GM19467 (cell line): ENCODE results near the gene RWDD4.
A peak's percentile ranks its signal among the peaks of the same experiment; 100 is the strongest.

Experiments used
- ATAC-seq: cut with Tn5 transposase; IDR thresholded peaks from one replicate; pipeline ENCODE4 v1.9.1; 2021; ENCODE audit warnings: mild to moderate bottlenecking, moderate library complexity; ENCODE audit not compliant: unreplicated experiment

Gene RWDD4

DNA sequence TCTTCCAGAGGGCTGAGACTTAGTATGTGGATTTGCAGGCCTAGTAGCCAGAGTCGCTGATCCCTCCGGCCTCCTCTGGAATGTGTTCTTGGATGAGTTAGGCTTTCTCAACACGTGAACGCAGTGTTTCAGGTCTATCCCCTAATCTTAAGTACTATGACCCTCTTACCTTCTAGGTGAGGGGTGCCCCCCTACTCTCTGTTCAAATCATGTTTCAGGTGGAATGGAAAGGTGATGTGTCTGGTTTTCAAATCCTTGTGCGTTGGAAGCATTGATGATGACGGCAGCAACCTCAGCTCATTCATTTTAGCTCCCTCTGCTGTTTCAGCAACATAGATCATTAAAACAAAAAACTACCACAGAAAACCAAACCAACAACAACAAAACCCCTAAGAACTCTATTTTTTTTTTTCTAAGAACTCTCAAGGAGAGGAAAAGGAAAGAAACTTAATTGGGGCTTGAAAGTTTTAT lies 56.4 kb downstream of the RWDD4 start:
- no peak for ATAC-seq

DNA sequence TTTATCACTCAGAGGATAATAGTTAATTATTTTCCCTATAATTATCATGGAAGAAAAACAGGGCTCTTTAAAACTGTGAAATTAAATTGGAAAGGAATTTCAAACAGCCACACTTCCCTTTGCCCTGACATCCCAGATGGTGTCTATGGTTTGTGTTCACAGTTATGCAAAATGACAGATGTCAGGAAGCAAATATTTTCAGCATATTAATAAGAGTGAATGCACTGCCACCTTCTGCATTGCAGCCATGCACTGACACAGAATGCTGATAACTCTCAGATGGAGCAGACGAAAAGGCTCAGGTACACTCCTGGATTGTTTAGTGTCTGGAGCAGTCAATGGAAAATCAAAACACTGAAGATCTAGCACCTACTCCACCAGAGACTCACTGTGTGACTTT lies 57.6 kb downstream of the RWDD4 start:
- ATAC-seq: no peak

DNA sequence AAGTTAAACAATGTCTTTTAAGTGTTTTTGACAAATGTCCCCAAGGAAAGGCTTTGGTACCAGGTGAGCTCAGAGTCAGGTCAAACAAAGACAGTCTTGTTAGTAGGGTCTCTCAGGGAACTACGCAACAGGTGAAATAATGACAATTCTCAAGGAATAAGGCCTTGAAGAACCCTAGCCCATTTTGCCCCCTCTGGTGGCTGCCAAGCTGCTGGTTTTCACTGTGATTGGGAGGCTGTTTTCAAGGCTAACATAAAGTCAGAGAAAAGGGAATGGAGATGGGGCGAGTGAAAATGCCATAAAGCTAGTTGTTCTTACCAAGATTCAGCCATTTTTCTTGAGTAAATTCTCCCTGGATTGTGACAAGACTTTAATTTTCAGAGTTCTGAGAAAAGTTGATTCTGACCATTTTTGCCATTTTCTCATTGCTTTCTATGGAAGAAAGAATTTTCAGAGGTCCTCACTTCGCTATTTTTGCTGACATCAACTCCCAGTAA lies 58.7 kb downstream of the RWDD4 start:
- no peak for ATAC-seq

DNA sequence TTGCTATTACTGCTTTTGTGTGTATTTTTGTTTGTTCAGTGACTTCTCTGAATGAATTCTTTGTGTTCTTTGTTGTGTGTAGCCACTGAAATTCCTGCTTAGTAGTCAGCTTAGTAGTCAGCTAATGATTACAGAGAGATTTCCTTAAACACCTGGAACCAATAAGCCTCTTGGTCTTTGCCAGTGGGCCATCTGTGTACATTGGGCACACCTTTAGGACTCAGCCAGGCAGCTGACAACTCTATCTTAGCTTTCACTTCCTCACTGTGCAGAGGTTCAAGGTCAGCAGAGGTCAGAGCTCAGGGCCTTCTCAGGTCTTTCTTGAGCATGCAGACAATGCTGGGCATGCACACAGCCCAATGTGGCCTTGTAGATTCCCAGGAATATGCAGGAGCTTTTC lies 59.3 kb downstream of the RWDD4 start:
- ATAC-seq: peak; percentile 85

DNA sequence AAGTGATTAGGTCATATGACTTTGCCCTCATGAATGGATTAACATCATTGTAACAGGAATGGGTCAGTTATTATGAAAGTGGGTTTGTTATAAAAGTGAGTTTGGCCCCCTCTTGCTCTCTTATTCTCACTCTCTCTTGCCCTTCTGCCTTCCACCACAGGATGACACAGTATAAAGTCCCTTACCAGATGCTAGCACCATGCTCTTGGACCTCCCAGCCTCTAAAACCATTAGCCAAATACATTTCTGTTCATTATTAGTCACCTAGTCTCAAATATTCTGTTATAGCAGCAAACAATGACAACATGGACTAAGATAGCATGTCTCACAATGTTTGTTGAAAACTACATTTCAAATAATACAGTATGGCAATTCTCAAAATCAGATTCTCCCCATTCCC lies 59.7 kb downstream of the RWDD4 start:
- ATAC-seq: peak; percentile 36

DNA sequence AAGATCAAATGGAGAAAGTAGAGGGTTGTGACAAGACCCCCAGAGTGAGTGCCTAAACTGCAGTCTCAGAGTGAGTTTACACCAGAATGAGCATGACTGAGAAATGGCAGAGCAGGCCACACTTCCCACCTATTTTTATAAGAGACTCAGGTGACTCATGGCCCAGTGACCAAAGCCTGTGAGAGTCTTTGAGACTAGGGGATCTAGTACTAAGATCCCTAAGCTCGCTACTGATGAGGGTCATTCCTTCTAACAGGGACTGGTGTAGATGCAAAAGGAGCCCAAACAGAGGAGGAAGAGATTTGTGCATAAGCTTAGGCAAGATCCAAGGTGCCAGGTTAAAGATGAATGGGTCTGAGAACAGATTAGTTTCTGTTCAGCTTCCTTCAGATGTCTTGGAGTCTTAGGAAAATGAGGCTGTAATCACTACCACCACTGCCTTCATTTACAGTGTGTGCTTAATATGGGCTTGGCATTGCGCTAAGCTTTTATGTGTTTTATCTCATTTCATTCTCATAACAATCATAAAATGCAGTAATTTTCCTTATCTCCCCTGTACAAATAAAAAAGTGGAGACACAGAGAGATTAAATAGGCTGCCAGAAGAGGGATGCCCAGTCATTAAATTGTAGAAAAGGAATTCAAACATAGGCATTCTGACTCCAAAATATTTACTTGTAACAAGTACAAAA lies 62.8 kb downstream of the RWDD4 start:
- no peak for ATAC-seq

DNA sequence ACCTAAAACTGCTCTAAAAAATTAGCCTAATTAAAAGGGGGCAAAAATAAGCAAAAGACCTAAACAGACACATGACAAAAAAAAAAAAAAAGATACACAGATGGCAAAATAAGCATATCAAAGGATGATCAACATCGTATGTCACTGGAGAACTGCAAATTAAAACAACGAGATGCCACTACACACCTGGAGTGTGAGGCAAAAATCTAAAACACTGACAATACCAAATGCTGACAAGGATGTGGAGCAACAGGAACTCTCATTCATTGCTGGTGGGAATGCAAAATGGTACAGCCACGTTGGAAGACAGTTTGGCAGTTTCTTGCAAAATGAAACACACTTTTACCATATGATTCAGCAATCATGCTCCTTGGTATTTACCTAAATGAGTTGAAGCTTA lies 64.2 kb downstream of the RWDD4 start:
- ATAC-seq: no peak

DNA sequence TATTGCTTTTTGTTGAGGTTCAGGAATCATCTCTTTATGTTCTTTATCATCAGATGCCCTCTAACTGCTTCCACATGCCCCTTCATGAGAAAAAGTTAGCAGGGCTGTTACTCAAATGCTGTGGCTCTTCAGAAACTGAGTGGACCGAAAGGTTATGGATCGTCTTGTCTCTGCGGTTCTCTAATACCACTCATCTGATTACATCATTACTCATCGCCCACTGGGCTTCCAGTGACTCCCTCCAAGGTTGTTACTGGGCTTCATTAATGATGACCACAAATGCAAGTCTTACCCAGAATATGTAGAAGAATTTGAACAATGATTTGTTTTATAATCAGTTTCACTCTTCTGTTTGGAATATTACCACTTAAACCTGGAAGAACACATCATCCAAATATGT lies 67.7 kb downstream of the RWDD4 start:
- ATAC-seq: no peak
